GM12872 (cell line): ENCODE measurements around the gene CCSER2.

Experiments
- CTCF ChIP-seq: IDR thresholded peaks from 3 replicates; pipeline ENCODE4 v1.5.1; 2011; ENCODE audit warnings: low read depth, mild to moderate bottlenecking, low read length, moderate library complexity; ENCODE audit not compliant: insufficient read depth

CCSER2 gene

GRCh38 chr10:84353052-84353803, 24.8 kb downstream of the CCSER2 start:
- TF ChIP-seq CTCF: no peak

DNA sequence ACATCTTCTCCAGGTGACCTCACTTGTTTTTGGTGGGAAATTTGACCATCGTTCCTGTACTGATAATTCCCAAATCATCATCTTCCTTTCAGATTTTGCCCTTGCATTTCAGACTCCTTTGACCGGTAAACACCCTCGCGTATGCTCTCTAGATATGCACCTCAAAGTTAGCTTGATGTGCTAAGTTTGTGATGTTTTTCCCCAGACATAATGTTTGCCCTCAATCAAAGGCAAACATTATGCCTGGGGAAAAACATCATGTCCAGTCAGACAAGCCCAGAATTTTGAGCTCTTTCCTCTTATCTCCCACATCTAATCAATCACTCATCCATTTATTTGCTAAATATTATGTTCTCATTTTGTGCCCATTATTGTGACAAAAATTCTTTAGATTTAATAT, 26.2 kb downstream of the CCSER2 start:
- TF ChIP-seq CTCF: no peak

DNA sequence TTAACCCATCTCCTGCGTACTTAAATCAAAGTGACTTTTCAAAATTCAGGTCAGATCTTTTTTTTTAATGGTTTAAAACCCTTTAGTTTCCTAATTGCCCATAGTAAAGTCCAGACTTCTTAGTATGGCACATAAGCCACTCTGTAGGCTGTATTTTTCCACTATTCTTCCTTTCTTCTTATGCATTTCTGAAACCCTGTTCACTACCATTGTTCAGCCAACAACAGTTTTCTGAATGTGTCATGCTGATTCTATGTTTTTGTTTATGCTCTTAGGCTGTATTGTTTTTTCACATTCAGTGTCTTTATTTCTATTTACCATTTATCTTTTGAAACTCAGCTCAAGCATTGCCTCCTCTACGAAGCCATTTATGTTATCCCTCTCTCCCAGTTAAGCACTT, 26.7 kb downstream of the CCSER2 start:
- no peak for TF ChIP-seq CTCF

GRCh38 chr10:84356928-84357327, 28.5 kb downstream of the CCSER2 start:
- no peak for TF ChIP-seq CTCF

DNA sequence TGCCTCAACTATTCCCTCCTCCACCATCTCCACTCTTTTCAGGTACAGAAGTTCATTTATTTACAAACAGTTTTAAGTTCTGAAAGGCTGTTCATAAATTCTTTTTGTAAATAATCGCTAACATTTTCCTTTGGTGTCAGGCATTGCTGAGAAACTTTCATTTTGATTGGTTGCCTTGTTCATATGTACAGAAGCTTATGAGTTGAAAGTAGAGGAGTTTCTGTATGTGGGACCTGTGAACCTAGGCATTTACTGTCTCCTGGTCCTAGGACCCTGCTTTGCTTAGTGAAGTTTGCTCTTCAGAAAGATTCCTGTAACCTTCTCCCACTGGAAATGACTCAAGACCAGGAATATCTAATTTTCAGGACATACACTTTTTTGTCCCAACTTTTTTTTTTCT, 30.4 kb downstream of the CCSER2 start:
- no peak for TF ChIP-seq CTCF

DNA sequence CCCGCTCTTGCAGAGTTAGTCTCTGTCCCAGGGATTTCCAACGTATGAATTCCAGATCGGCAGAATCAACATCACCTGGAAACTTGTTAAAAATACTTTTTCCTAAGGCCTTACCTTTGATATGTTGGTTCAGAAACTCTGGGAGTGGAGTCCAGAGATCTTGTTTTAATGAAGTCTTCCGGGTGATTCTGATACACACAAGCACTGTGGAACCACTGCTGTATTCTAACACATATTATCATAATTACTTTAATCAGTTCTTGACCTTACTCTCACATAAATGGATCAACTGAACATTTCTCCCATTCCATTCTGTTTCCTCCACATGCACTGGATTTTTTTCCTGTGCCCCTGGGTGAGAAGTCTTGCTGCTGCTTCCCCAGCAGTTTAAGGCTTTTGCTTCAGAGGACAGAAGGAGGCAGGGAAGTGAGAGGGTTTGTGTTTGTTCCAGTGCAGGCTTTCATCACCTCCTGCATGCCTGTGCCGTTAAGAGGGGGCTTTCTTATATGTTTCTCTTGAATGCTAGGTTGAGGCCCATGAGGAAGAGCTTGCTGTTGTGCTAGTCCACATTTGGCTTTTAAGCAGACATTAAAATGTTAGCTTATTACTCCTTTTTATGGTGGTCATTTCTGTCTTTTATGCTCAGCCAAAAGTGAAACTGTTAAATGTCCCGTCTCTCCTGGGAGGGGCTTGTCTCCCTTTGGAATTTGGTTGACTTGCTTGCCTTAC, 32.4 kb downstream of the CCSER2 start:
- TF ChIP-seq CTCF: no peak

DNA sequence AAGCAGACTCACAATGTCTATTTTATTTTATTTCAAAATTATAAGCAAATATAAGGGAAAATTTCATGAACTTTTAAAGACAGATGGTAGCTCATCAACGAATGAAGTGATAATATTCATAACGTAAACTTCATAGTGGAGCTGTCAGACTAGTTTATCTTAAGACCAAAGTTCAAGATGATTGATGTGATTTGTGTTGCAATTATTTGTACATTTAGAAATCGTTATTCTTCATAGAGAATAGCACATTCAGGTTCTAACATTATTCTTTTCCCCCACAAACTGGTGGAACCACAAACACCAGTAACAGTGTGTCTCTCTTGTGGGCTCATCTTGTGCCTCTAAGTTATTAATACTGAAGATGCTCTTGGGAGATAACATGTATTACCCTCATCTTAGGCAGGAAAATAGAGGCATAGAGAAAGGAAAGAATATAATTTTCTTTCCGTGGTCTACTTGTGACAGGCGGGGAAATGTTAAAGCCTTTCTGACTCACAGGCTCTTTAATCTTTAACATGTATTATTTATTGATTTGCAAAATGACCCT, 37.0 kb downstream of the CCSER2 start:
- no peak for TF ChIP-seq CTCF
